ENCODE results near the gene DAB2IP.

DAB2IP gene

GRCh38 chr9:121648799-121649198 lies 2.6 kb upstream of the DAB2IP start:
- Histone ChIP-seq H3K36me3 (ENCODE audit: insufficient read depth, low read length) (no peaks in the 10 kb centered on the region), H3K9ac (ENCODE audit: low read length) (no peak overlapping the region), H3K4me1 (ENCODE audit: insufficient read depth, low read length, severe bottlenecking) (peaks cover 6% of the 10 kb centered on the region), H3F3A (ENCODE audit: insufficient read depth, low read length) (no peaks in the 10 kb centered on the region), H4K20me1 (ENCODE audit: insufficient read depth, low read length) (no peaks in the 10 kb centered on the region), H3K9me3 (ENCODE audit: low read length) (no peaks in the 10 kb centered on the region), H3K4me2 (ENCODE audit: low read length) (no peak overlapping the region), H3K4me3 (ENCODE audit: low read depth, low read length, poor library complexity, severe bottlenecking) (no peak overlapping the region), H3K27ac (ENCODE audit: low read depth, low read length, poor library complexity, severe bottlenecking) (no peak overlapping the region), H3K79me2 (ENCODE audit: insufficient read depth, low read length) (no peaks in the 10 kb centered on the region), H2AFZ (ENCODE audit: low read length) (no peak overlapping the region), H3K9me2 (ENCODE audit: low read depth, low read length) (no peaks in the 10 kb centered on the region), H3K27me3 (ENCODE audit: insufficient read depth, low read length) (peaks cover 16% of the 10 kb centered on the region)
- TF ChIP-seq CTCF (IDR thresholded peaks at IDR 0.05; ENCODE audit: low read length), result no peak
- TF ChIP-seq EZH2 (IDR thresholded peaks at IDR 0.05; ENCODE audit: borderline replicate concordance, low read length), result no peak

- H3F3A ChIP-seq (ENCODE audit: insufficient read depth, low read length), result no peaks in the 10 kb centered on the region
- H3K27me3 ChIP-seq (ENCODE audit: insufficient read depth, low read length), result peaks cover 17% of the 10 kb centered on the region
- H3K4me3 ChIP-seq (ENCODE audit: low read depth, low read length, poor library complexity, severe bottlenecking), result no peak overlapping the region
- no peaks in the 10 kb centered on the region for H3K9me2 ChIP-seq (ENCODE audit: low read depth, low read length)
- H3K4me2 ChIP-seq (ENCODE audit: low read length), result no peak overlapping the region
- H3K79me2 ChIP-seq (ENCODE audit: insufficient read depth, low read length), result no peaks in the 10 kb centered on the region
- no peak overlapping the region for H3K27ac ChIP-seq (ENCODE audit: low read depth, low read length, poor library complexity, severe bottlenecking)
- TF ChIP-seq EZH2 (IDR thresholded peaks at IDR 0.05; ENCODE audit: borderline replicate concordance, low read length), result no peak
- no peak for TF ChIP-seq CTCF (IDR thresholded peaks at IDR 0.05; ENCODE audit: low read length)
- H3K4me1 ChIP-seq (ENCODE audit: insufficient read depth, low read length, severe bottlenecking), result peaks cover 6% of the 10 kb centered on the region
- H2AFZ ChIP-seq (ENCODE audit: low read length), result no peak overlapping the region
- H3K9ac ChIP-seq (ENCODE audit: low read length), result no peak overlapping the region
- H4K20me1 ChIP-seq (ENCODE audit: insufficient read depth, low read length), result no peaks in the 10 kb centered on the region
- H3K9me3 ChIP-seq (ENCODE audit: low read length), result no peaks in the 10 kb centered on the region
- no peaks in the 10 kb centered on the region for H3K36me3 ChIP-seq (ENCODE audit: insufficient read depth, low read length)
Measured at GRCh38 chr9:121649476-121650216, 1.8 kb upstream of the DAB2IP start.

- H4K20me1 ChIP-seq (ENCODE audit: insufficient read depth, low read length), result no peaks in the 10 kb centered on the region
- no peak overlapping the region for H3K4me3 ChIP-seq (ENCODE audit: low read depth, low read length, poor library complexity, severe bottlenecking)
- no peaks in the 10 kb centered on the region for H3K9me2 ChIP-seq (ENCODE audit: low read depth, low read length)
- peaks cover 6% of the 10 kb centered on the region for H3K4me1 ChIP-seq (ENCODE audit: insufficient read depth, low read length, severe bottlenecking)
- no peak overlapping the region for H3K9ac ChIP-seq (ENCODE audit: low read length)
- no peak overlapping the region for H3K27ac ChIP-seq (ENCODE audit: low read depth, low read length, poor library complexity, severe bottlenecking)
- no peaks in the 10 kb centered on the region for H3K36me3 ChIP-seq (ENCODE audit: insufficient read depth, low read length)
- no peak overlapping the region for H2AFZ ChIP-seq (ENCODE audit: low read length)
- H3K27me3 ChIP-seq (ENCODE audit: insufficient read depth, low read length), result peaks cover 17% of the 10 kb centered on the region
- no peak overlapping the region for H3K4me2 ChIP-seq (ENCODE audit: low read length)
- no peak for TF ChIP-seq CTCF (IDR thresholded peaks at IDR 0.05; ENCODE audit: low read length)
- no peak for TF ChIP-seq EZH2 (IDR thresholded peaks at IDR 0.05; ENCODE audit: borderline replicate concordance, low read length)
- no peaks in the 10 kb centered on the region for H3K9me3 ChIP-seq (ENCODE audit: low read length)
- H3K79me2 ChIP-seq (ENCODE audit: insufficient read depth, low read length), result no peaks in the 10 kb centered on the region
- no peaks in the 10 kb centered on the region for H3F3A ChIP-seq (ENCODE audit: insufficient read depth, low read length)
Measured at GRCh38 chr9:121650217-121651007, 1.0 kb upstream of the DAB2IP start.

Data from OCI-LY1 (cell line).